GM23338 (cell line): ENCODE results near the gene RNGTT. TPM values are rescaled to one million over a fixed set of nuclear protein-coding genes. Genes with fewer than 3 reads are reported as not detected.

Experiments
- ATAC-seq: fragments of 200-7000 bp; cut with Tn5 transposase; 3 replicates; pipeline ENCODE4 v1.9.1; 2020
- DNase-seq: peaks from one replicate; pipeline ENCODE4 v3.0.0-alpha.2; 2015; ENCODE audit warnings: low spot score
- H2AFZ ChIP-seq: fragments of 200-600 bp; sonication (generic); 2 replicates; pipeline ENCODE4 v1.8.0; 2016; ENCODE audit warnings: antibody characterized with exemption, mild to moderate bottlenecking, moderate library complexity
- H3F3A ChIP-seq: fragments of 200-600 bp; sonication (generic); replicated peaks from 2 replicates; pipeline ENCODE4 v1.8.0; 2017; ENCODE audit warnings: antibody characterized with exemption, mixed run types, low read depth
- H3K27ac ChIP-seq: fragments of 200-600 bp; sonication (generic); 2 replicates; pipeline ENCODE4 v1.6.1; 2016; ENCODE audit warnings: low read depth
- H3K27me3 ChIP-seq: fragments of 200-600 bp; sonication (generic); 2 replicates; pipeline ENCODE4 v1.8.0; 2016; ENCODE audit warnings: mild to moderate bottlenecking, mixed run types, moderate library complexity; ENCODE audit not compliant: insufficient read depth
- H3K36me3 ChIP-seq: fragments of 200-600 bp; sonication (generic); 2 replicates; pipeline ENCODE4 v1.8.0; 2016; ENCODE audit warnings: mild to moderate bottlenecking; ENCODE audit not compliant: insufficient read depth
- H3K4me1 ChIP-seq: fragments of 200-600 bp; sonication (generic); 2 replicates; pipeline ENCODE4 v1.8.0; 2016; ENCODE audit warnings: mild to moderate bottlenecking, moderate library complexity; ENCODE audit not compliant: insufficient read depth
- H3K4me2 ChIP-seq: fragments of 200-600 bp; sonication (generic); 2 replicates; pipeline ENCODE4 v1.7.1; 2017; ENCODE audit warnings: mixed run types
- H3K4me3 ChIP-seq: fragments of 200-600 bp; sonication (generic); 2 replicates; pipeline ENCODE4 v1.6.1; 2016; ENCODE audit warnings: mixed run types
- H3K79me2 ChIP-seq: fragments of 200-600 bp; sonication (generic); replicated peaks from 2 replicates; pipeline ENCODE4 v1.8.0; 2017; ENCODE audit warnings: mild to moderate bottlenecking; ENCODE audit not compliant: insufficient read depth
- H3K9me2 ChIP-seq: fragments of 200-600 bp; sonication (generic); 2 replicates; pipeline ENCODE4 v1.8.0; 2017; ENCODE audit not compliant: insufficient read depth
- H4K20me1 ChIP-seq: fragments of 200-600 bp; sonication (generic); replicated peaks from 2 replicates; pipeline ENCODE4 v1.8.0; 2017; ENCODE audit warnings: mild to moderate bottlenecking; ENCODE audit not compliant: insufficient read depth
- H3K27ac Mint-ChIP-seq: 2 replicates; pipeline ENCODE4 v1.8.0; 2020; ENCODE audit warnings: inconsistent platforms, mild to moderate bottlenecking, moderate library complexity, mixed read lengths
- H3K27me3 Mint-ChIP-seq: 3 replicates; pipeline ENCODE4 v1.8.0; 2022; ENCODE audit warnings: low read depth, mild to moderate bottlenecking, moderate library complexity, mixed read lengths, inconsistent platforms; ENCODE audit not compliant: insufficient read depth, poor library complexity
- H3K36me3 Mint-ChIP-seq: 3 replicates; pipeline ENCODE4 v1.8.0; 2021; ENCODE audit warnings: low read depth, mild to moderate bottlenecking, inconsistent platforms, moderate library complexity, mixed read lengths
- H3K4me1 Mint-ChIP-seq: 3 replicates; pipeline ENCODE4 v1.8.0; 2020; ENCODE audit warnings: mild to moderate bottlenecking, inconsistent platforms, mixed read lengths
- H3K4me3 Mint-ChIP-seq: 3 replicates; pipeline ENCODE4 v1.8.0; 2021; ENCODE audit warnings: moderate library complexity, mild to moderate bottlenecking, inconsistent platforms, mixed read lengths
- H3K9me3 Mint-ChIP-seq: 3 replicates; pipeline ENCODE4 v1.8.0; 2020; ENCODE audit warnings: moderate library complexity, mild to moderate bottlenecking, inconsistent platforms, mixed read lengths
- CREB1 ChIP-seq: fragments of 250-450 bp; sonication (Bioruptor Pico); IDR thresholded peaks from 2 replicates; pipeline ENCODE4 v1.5.0; 2020; ENCODE audit warnings: low read depth, mild to moderate bottlenecking, moderate library complexity
- EZH2 ChIP-seq: fragments of 200-600 bp; sonication (generic); IDR thresholded peaks from one replicate; pipeline ENCODE4 v1.8.0; 2017; ENCODE audit warnings: antibody characterized with exemption, mild to moderate bottlenecking, low read depth; ENCODE audit not compliant: unreplicated experiment
- EZH2phosphoT487 ChIP-seq: fragments of 200-600 bp; sonication (generic); IDR thresholded peaks from one replicate; pipeline ENCODE4 v1.8.1; 2018; ENCODE audit warnings: antibody characterized with exemption; ENCODE audit not compliant: unreplicated experiment
- JUNB ChIP-seq: IDR thresholded peaks from one replicate; pipeline ENCODE4 v1.6.1; 2016; ENCODE audit warnings: antibody characterized with exemption; ENCODE audit not compliant: unreplicated experiment
- NANOG ChIP-seq: IDR thresholded peaks from 2 replicates; pipeline ENCODE4 v1.6.1; 2016; ENCODE audit warnings: antibody characterized with exemption, borderline replicate concordance
- POLR2AphosphoS5 ChIP-seq: IDR thresholded peaks from 2 replicates; pipeline ENCODE4 v1.6.1; 2016; ENCODE audit warnings: antibody characterized with exemption, low read depth
- STAT1 ChIP-seq: IDR thresholded peaks from one replicate; pipeline ENCODE4 v1.6.1; 2016; ENCODE audit warnings: antibody characterized with exemption; ENCODE audit not compliant: unreplicated experiment
- ZNF114 ChIP-seq: fragments of 250-450 bp; sonication (Bioruptor Pico); IDR thresholded peaks from 2 replicates; pipeline ENCODE4 v1.5.0; 2020; ENCODE audit warnings: mild to moderate bottlenecking, moderate library complexity
- ZNF331 ChIP-seq: fragments of 250-450 bp; sonication (Bioruptor Pico); IDR thresholded peaks from 2 replicates; pipeline ENCODE4 v1.5.0; 2020; ENCODE audit warnings: low read depth, mild to moderate bottlenecking, moderate library complexity
- polyA plus RNA-seq: library from polyadenylated mRNA; unstranded; fragments of >200 nt; fragmentation: Nextera tagmentation; extraction: Ambion mirVana; gene quantifications from 2 replicates; pipeline ENCODE4 v1.2.1, GENCODE V29; 2016
- total RNA-seq: library from RNA; depleted of rRNA; stranded (reverse); fragments of >200 nt; shearing (Covaris generic); gene quantifications from 2 replicates; pipeline ENCODE4 v1.2.3, GENCODE V29; 2014
- TF ChIP-seq, protein P1 (sequence below), 2 experiments: fragments of 200-600 bp in 1 of 2; sonication (generic) in 1 of 2; conservative IDR thresholded peaks; 2 replicates each; pipeline versions ENCODE4 v1.5.1 to v1.6.1; 2016 to 2017; ENCODE audit warnings: antibody characterized with exemption in 2 of 2, low read depth in 2 of 2, mild to moderate bottlenecking in 2 of 2, moderate library complexity in 1 of 2
- TF ChIP-seq, protein P2 (sequence below): fragments of 250-450 bp; sonication (Bioruptor Pico); IDR thresholded peaks from 2 replicates; pipeline ENCODE4 v1.5.0; 2020; ENCODE audit warnings: mild to moderate bottlenecking, moderate library complexity
- TF ChIP-seq, protein P3 (sequence below): IDR thresholded peaks from 2 replicates; pipeline ENCODE4 v1.6.1; 2016; ENCODE audit warnings: antibody characterized with exemption
- TF ChIP-seq, protein P4 (sequence below): IDR thresholded peaks from one replicate; pipeline ENCODE4 v1.6.1; 2018; ENCODE audit warnings: antibody characterized with exemption; ENCODE audit not compliant: unreplicated experiment

RNGTT gene
- total and polyA plus RNA-seq, 2 experiments from 2014 or later = 11.2 to 29.2 TPM

DNA sequence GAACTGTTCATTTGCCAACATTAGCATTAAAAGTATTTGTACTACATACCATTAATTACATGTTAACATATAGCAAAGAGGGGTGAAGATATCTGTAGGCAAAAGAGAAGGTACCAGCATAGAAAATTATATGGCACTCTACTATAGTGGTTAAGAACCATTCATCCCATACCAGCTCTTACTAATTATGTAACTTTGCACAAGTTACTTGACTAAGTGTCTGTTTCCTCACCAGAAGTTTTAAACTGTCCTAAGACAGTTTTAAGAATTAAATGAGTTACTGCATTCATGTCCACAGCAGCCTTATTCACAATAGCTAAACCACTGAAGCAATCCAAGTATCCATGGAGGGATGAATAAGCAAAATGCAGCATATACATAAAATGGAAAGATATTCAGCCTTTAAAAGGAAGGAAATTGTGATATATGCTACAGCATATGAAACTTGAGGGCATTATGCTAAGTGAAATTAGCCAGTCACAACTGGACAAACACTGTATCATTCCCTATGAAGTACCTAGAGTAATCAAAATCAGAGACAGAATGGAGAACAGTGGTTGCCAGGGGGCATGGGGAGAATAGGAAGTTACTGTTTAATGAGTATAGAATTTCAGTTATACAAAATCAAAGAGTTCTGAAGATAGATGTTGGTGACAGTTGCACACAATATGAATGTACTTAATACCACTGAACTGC lies 98.9 kb downstream of the RNGTT start:
- ATAC-seq = no peak
- no peaks in the 10 kb centered on the region; the same call in 2 of the 3 replicates for H3K36me3 Mint-ChIP-seq
- Histone ChIP-seq H3K27me3 (no peaks in the 10 kb centered on the region), H2AFZ (no peak overlapping the region), H3K79me2 (no peaks in the 10 kb centered on the region), H3K4me1 (no peaks in the 10 kb centered on the region), H3K4me2 (no peak overlapping the region), H3K36me3 (no peaks in the 10 kb centered on the region), H3K9me2 (no peaks in the 10 kb centered on the region), H3K27ac (no peak overlapping the region), H3K4me3 (no peak overlapping the region), H4K20me1 (0 out of 2 replicates have a peak, but pooled peaks cover 2% of the 10 kb centered on the region), H3F3A (no peaks in the 10 kb centered on the region)
- no peak for DNase-seq
- H3K4me1 Mint-ChIP-seq = peaks cover 3% of the 10 kb centered on the region; the same call in 1 of the 3 replicates
- H3K4me3 Mint-ChIP-seq = no peak overlapping the region
- H3K27ac Mint-ChIP-seq = peak overlapping the region; percentile 2; the same call in 1 of the 2 replicates
- no peaks in the 10 kb centered on the region for H3K9me3 Mint-ChIP-seq
- H3K27me3 Mint-ChIP-seq = peaks cover 2% of the 10 kb centered on the region
- TF ChIP-seq POLR2AphosphoS5 = no peak
- no peak for TF ChIP-seq ZNF114 (CRISPR knock-in tag)
- TF ChIP-seq, protein P1, sequence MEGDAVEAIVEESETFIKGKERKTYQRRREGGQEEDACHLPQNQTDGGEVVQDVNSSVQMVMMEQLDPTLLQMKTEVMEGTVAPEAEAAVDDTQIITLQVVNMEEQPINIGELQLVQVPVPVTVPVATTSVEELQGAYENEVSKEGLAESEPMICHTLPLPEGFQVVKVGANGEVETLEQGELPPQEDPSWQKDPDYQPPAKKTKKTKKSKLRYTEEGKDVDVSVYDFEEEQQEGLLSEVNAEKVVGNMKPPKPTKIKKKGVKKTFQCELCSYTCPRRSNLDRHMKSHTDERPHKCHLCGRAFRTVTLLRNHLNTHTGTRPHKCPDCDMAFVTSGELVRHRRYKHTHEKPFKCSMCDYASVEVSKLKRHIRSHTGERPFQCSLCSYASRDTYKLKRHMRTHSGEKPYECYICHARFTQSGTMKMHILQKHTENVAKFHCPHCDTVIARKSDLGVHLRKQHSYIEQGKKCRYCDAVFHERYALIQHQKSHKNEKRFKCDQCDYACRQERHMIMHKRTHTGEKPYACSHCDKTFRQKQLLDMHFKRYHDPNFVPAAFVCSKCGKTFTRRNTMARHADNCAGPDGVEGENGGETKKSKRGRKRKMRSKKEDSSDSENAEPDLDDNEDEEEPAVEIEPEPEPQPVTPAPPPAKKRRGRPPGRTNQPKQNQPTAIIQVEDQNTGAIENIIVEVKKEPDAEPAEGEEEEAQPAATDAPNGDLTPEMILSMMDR (conservative IDR thresholded peaks at IDR 0.05; ENCODE audit: low read depth in 2 of 2) = no peak
- no peak for TF ChIP-seq EZH2phosphoT487
- no peak for TF ChIP-seq ZNF331 (CRISPR knock-in tag)
- TF ChIP-seq, protein P2, sequence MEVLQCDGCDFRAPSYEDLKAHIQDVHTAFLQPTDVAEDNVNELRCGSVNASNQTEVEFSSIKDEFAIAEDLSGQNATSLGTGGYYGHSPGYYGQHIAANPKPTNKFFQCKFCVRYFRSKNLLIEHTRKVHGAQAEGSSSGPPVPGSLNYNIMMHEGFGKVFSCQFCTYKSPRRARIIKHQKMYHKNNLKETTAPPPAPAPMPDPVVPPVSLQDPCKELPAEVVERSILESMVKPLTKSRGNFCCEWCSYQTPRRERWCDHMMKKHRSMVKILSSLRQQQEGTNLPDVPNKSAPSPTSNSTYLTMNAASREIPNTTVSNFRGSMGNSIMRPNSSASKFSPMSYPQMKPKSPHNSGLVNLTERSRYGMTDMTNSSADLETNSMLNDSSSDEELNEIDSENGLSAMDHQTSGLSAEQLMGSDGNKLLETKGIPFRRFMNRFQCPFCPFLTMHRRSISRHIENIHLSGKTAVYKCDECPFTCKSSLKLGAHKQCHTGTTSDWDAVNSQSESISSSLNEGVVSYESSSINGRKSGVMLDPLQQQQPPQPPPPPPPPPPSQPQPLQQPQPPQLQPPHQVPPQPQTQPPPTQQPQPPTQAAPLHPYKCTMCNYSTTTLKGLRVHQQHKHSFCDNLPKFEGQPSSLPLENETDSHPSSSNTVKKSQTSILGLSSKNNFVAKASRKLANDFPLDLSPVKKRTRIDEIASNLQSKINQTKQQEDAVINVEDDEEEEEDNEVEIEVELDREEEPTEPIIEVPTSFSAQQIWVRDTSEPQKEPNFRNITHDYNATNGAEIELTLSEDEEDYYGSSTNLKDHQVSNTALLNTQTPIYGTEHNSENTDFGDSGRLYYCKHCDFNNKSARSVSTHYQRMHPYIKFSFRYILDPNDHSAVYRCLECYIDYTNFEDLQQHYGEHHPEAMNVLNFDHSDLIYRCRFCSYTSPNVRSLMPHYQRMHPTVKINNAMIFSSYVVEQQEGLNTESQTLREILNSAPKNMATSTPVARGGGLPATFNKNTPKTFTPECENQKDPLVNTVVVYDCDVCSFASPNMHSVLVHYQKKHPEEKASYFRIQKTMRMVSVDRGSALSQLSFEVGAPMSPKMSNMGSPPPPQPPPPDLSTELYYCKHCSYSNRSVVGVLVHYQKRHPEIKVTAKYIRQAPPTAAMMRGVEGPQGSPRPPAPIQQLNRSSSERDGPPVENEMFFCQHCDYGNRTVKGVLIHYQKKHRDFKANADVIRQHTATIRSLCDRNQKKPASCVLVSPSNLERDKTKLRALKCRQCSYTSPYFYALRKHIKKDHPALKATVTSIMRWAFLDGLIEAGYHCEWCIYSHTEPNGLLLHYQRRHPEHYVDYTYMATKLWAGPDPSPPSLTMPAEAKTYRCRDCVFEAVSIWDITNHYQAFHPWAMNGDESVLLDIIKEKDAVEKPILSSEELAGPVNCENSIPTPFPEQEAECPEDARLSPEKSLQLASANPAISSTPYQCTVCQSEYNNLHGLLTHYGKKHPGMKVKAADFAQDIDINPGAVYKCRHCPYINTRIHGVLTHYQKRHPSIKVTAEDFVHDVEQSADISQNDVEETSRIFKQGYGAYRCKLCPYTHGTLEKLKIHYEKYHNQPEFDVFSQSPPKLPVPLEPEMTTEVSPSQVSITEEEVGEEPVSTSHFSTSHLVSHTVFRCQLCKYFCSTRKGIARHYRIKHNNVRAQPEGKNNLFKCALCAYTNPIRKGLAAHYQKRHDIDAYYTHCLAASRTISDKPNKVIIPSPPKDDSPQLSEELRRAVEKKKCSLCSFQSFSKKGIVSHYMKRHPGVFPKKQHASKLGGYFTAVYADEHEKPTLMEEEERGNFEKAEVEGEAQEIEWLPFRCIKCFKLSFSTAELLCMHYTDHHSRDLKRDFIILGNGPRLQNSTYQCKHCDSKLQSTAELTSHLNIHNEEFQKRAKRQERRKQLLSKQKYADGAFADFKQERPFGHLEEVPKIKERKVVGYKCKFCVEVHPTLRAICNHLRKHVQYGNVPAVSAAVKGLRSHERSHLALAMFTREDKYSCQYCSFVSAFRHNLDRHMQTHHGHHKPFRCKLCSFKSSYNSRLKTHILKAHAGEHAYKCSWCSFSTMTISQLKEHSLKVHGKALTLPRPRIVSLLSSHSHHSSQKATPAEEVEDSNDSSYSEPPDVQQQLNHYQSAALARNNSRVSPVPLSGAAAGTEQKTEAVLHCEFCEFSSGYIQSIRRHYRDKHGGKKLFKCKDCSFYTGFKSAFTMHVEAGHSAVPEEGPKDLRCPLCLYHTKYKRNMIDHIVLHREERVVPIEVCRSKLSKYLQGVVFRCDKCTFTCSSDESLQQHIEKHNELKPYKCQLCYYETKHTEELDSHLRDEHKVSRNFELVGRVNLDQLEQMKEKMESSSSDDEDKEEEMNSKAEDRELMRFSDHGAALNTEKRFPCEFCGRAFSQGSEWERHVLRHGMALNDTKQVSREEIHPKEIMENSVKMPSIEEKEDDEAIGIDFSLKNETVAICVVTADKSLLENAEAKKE = no peak
- no peak for TF ChIP-seq STAT1
- TF ChIP-seq EZH2 = no peak
- TF ChIP-seq, protein P3, sequence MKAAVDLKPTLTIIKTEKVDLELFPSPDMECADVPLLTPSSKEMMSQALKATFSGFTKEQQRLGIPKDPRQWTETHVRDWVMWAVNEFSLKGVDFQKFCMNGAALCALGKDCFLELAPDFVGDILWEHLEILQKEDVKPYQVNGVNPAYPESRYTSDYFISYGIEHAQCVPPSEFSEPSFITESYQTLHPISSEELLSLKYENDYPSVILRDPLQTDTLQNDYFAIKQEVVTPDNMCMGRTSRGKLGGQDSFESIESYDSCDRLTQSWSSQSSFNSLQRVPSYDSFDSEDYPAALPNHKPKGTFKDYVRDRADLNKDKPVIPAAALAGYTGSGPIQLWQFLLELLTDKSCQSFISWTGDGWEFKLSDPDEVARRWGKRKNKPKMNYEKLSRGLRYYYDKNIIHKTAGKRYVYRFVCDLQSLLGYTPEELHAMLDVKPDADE = no peak
- TF ChIP-seq NANOG = no peak
- TF ChIP-seq JUNB = no peak
- no peak for TF ChIP-seq CREB1
- TF ChIP-seq, protein P4, sequence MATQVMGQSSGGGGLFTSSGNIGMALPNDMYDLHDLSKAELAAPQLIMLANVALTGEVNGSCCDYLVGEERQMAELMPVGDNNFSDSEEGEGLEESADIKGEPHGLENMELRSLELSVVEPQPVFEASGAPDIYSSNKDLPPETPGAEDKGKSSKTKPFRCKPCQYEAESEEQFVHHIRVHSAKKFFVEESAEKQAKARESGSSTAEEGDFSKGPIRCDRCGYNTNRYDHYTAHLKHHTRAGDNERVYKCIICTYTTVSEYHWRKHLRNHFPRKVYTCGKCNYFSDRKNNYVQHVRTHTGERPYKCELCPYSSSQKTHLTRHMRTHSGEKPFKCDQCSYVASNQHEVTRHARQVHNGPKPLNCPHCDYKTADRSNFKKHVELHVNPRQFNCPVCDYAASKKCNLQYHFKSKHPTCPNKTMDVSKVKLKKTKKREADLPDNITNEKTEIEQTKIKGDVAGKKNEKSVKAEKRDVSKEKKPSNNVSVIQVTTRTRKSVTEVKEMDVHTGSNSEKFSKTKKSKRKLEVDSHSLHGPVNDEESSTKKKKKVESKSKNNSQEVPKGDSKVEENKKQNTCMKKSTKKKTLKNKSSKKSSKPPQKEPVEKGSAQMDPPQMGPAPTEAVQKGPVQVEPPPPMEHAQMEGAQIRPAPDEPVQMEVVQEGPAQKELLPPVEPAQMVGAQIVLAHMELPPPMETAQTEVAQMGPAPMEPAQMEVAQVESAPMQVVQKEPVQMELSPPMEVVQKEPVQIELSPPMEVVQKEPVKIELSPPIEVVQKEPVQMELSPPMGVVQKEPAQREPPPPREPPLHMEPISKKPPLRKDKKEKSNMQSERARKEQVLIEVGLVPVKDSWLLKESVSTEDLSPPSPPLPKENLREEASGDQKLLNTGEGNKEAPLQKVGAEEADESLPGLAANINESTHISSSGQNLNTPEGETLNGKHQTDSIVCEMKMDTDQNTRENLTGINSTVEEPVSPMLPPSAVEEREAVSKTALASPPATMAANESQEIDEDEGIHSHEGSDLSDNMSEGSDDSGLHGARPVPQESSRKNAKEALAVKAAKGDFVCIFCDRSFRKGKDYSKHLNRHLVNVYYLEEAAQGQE = no peak
